Dermis microvascular lymphatic vessel endothelial cell (primary cell): Measurements from ENCODE around the gene MYO5B. TPM values are rescaled to one million over a fixed set of nuclear protein-coding genes. Genes with fewer than 3 reads are reported as not detected.
A peak's percentile ranks its signal among the peaks of the same experiment; 100 is the strongest.
"Not testable (repeated sequence)": the region's sequence is repeated elsewhere in the genome, so short reads cannot be mapped to it uniquely, and the experiment has no call there.

ENCODE experiments used
- DNase-seq, 2 donors: peaks; one replicate each; pipeline versions ENCODE4 v3.0.0 to v3.0.0-alpha.2; 2010; ENCODE audit warnings: low read depth in 2 of 2
- total RNA-seq: library from RNA; depleted of rRNA; stranded (reverse); fragments of >200 nt; gene quantifications from 2 replicates; pipeline ENCODE4 v1.2.1, GENCODE V29; 2014

The MYO5B gene
- total RNA-seq, 1 donor from 2014 or later: 0.51 TPM

- not testable (repeated sequence) for DNase-seq
Observed at GRCh38 chr18:49800491-49800890, 394.5 kb downstream of the MYO5B start.

GRCh38 chr18:49799806-49800205, 395.1 kb downstream of the MYO5B start:
- not testable (repeated sequence) for DNase-seq

- DNase-seq: no peak
Observed at GRCh38 chr18:49798001-49798400, 396.9 kb downstream of the MYO5B start.

- DNase-seq: no peak
Observed at GRCh38 chr18:49795612-49796552, 399.1 kb downstream of the MYO5B start.

- no peak for DNase-seq
Observed at GRCh38 chr18:49794743-49795142, 400.2 kb downstream of the MYO5B start.

GRCh38 chr18:49789560-49790134, 405.3 kb downstream of the MYO5B start:
- not testable (repeated sequence) for DNase-seq

GRCh38 chr18:49788327-49788898, 406.5 kb downstream of the MYO5B start:
- peak; percentile 26 to 63 for DNase-seq

GRCh38 chr18:49786019-49786720, 408.8 kb downstream of the MYO5B start:
- no peak for DNase-seq

- no peak for DNase-seq
Observed at GRCh38 chr18:49784427-49785185, 410.3 kb downstream of the MYO5B start.

- not testable (repeated sequence) for DNase-seq
Observed at GRCh38 chr18:49783631-49784030, 411.3 kb downstream of the MYO5B start.

GRCh38 chr18:49778826-49779465, 416.0 kb downstream of the MYO5B start:
- DNase-seq: no peak

Other genes with a start within 250 kb of the MYO5B start
- 0.13 TPM in 2 replicates for gene CFAP53, start 71.3 kb upstream of the MYO5B start, total RNA-seq
- gene MBD1, start 86.4 kb upstream of the MYO5B start, total RNA-seq: 34.3 and 46.0 TPM in 2 replicates
- gene CXXC1, start 92.5 kb upstream of the MYO5B start, total RNA-seq: 33.3 and 34.7 TPM in 2 replicates
- 2.9 and 10.3 TPM in 2 replicates for gene SKA1, start 179.9 kb upstream of the MYO5B start, total RNA-seq